Limb (tissue), 2 donors: Measurements from ENCODE around the gene MSRB2.

ENCODE experiments used
- DNase-seq, 2 donors: peaks; one replicate each; pipeline ENCODE4 v3.0.0-alpha.2; 2016; ENCODE audit errors: extremely low spot score in 2 of 2

MSRB2 gene

DNA sequence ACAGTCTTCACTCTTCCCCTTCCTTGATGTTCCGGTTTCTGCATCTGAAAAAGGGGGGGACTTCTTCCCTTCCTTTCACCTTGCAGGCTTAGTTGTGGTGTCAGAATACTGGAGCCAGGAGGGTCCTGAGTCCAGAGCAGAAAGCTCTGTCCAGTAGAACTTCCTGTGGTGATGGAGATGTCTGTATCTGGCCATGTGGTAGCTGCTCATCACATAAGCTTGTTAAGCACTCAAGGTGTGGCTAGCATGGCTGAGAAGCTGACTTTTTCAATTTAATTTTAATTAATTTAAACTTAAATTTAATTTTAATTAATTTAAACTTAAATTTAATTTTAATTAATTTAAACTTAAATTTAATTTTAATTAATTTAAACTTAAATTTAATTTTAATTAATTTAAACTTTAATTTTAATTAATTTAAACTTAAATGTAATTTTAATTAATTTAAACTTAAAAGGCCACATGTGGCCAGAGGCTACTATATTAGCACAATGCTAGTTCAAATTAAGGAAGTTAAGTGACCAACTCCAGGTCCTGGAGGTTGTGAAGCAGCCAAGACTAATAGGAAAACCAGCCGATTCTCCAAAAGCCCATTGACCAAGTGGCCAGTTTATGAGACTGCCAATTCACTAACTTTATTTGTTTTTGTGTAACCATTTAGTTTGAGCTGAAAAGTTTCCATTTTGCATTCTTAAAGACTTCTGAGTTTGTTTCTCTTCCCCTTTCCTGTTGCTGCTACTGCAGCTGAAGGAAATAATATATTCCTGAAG is 16.3 kb downstream of the MSRB2 start:
- DNase-seq = no peak

DNA sequence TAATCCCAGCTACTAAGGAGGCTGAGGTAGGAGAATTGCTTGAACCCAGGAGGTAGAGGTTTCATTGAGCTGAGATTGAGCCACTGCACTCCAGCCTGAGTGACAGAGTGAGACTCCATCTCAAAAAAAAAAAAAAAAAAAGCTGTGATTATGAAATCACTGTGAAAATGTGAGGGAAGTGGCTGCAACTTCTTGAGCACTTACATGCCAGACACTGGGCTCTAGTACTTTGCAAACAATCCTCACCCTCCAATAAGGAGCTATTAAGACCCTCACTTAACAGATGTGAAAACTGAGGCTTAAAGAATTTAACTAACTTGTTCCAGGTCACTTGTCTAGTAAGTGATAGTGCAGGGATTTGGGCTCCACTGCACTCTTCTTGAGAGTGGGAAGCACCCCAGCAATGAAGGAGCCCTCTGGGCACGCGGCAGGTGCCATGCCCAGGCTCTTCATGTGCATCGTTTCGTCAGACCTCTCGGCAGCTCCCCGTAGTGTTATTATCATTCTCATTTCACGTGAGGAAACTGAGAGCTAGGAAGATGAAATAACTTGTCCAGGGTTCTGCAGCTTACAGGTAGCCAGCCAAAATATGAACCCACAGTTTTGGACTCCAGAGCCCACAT is 19.0 kb downstream of the MSRB2 start:
- no peak for DNase-seq

DNA sequence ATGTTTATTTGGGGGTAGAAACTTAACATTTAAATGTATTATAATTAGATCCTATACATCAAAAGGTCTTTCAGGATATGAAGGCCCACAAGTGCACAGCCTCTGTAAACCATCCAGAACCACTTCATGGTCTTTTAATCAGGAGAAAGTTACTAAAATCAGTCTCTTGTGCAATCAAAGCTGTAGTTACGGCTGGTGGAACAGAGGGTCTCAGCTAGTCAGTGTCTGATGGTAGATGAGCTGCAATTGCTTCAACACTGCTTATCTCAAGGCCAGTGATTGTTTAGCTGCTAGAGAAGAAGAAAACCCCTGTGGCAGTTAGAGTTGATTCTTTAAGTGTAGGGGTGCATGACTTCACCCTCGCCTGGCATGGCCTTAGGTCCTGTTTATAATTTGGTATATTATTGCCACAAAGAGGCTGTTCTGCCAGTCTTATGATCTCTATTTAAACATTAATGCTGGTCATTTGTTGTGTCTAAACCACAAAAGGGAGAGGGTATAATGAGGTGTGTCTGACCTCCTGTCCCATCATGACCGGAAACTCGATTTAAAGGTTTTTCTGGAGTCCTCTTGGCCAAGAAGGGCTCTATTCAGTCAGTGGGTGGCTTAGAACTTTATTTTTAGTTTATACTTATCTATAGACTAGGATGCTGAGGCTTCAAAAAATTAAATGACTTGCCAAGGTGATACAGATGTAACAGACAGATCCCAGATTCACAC is 21.3 kb downstream of the MSRB2 start:
- no peak for DNase-seq

DNA sequence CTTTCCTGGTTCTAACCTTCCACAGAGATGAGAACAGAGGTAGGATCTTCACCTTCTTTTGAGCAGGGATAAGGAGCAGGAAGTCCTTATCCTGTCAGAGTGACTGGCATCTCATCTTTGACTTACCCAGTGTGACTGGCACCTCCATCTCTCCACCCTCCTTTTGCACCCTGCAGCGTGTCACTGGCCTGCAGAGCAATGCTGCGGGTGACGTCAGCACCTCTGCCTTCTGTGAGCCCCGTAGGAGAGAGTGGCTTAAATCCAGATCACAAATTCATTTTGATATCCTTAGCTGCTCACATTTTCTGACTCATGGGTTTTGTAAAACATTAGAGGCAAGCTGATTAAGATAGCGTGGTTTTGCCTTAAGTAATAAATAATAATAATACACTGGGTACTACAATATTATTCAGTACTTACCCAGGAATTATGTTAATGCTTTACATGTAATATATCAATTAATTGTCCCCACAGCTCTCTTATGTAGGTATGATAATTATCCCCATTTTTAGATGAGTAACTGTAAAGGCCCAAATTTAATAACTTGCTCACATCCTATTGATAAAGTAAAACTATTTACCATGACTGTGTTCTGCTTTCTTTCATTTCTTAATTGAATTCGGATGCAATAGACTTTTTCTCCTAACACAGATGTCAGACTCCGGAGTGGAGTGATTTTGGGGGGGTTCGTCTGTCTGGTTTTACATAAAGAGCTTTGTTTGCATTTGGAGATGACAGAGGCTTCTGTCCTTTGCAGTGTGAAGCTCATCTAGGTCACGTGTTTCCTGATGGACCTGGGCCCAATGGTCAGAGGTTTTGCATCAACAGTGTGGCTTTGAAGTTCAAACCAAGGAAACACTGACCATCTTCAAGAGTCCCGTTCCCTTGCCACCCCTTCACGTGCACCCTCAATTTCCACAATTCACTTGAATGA is 24.9 kb downstream of the MSRB2 start:
- DNase-seq = no peak

DNA sequence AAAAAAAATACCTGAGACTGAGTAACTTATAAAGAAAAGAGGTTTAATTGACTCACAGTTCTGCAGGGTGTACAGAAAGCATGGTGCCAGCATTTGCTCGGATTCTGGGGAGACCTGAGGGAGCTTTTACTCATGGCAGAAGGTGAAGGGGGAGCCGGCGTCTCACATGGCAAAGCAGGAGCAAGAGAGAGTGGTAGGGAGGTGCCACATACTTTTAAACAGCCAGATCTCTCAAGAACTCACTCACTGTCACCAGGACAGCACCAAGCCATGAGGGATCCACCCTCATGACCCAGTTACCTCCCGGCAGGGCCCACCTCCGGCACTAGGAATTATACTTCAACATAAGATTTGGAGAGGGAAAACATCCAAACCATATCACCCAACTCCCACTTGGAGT is 25.8 kb downstream of the MSRB2 start:
- no peak for DNase-seq

DNA sequence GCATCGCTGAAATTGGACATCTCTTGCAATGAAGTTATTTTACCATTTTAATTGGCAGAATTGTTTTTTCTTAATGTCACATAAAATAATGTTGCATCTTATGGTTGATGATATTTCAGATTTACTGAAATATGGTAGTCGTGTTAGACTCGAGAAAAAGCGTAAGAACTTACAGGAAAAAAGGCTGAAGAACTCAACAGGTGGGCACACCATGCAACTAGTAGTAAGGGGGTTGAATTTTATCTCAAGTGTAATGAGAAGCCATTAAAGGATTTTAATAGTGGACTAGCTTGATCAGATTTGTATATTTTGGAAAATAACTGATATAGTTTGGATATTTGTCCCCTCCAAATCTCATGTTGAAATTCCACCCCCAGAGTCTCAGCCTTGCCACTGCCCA is 41.1 kb downstream of the MSRB2 start:
- DNase-seq = no peak

DNA sequence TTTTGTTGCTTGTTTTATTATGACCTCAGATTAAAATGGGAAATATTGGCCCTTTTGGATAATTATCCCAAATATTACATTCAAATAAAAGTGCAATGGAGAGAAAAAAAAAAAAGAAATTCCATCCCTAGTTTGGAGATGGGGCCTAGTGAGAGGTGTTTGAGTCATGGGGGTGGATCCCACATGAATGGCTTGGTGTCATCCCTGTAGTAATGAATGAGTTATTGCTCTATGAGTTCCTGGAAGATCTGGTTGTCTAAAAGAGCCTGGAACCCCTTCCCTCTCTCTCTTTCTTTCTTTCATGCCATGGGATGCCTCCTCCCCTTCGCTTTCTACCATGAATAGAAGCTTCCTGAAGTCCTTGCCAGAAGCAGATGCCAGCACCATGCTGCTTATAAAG is 44.3 kb downstream of the MSRB2 start:
- no peak for DNase-seq

DNA sequence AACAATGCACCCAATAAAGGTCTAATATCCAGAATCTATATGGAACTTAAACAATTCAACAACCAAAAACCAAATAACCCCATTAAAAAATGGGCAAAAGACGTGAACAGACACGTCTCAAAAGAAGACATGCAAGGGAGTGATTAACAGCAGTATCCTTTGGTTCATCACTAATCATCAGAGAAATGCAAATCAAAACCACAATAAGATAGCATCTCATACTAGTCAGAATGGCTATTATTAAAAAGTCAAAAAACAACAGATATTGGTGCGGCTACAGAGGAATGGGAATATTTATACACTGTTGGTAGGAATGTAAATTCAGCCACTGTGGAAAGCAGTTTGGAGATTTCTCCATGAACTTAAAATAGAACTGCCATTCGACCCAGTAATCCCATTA is 46.6 kb downstream of the MSRB2 start:
- DNase-seq = no peak

DNA sequence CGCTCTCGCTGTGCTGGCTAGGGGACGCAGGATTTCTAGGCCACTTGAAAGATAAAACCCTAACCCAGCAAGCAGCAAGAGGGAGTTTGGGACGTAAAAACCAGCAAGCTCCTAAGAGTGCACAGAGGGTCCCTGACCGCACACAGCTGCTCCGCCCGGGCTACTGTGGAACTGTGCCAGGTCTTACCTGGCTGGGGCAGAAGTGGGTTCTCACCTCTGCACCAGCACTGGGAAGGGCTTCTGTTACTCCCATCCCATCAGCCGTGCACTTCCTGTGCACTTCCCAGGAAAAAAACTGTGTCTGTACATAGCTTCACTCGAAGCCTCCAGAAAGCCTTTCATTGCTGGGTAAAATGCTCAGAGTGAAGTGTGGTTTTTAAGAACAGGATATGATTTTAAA is 50.9 kb downstream of the MSRB2 start:
- no peak for DNase-seq

DNA sequence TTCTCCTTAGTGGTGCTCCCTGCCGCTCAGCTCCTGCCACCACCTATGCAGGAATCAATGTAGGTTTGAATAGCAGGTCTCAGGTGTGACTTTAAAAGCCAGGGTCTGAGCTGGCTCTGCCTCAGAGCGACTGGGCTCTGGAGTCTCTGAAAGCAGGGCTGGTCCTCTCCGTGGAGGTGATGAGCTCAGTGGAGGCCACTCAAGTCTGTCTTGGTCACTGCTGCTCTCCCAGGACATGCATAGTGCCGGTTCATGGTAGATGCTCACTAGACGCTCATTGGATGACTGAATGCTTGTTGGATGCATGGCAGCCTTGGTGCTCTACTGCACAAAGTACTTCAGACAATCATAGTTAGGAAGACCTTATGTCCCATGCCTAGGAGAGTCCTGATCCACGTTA is 51.7 kb downstream of the MSRB2 start:
- no peak for DNase-seq

DNA sequence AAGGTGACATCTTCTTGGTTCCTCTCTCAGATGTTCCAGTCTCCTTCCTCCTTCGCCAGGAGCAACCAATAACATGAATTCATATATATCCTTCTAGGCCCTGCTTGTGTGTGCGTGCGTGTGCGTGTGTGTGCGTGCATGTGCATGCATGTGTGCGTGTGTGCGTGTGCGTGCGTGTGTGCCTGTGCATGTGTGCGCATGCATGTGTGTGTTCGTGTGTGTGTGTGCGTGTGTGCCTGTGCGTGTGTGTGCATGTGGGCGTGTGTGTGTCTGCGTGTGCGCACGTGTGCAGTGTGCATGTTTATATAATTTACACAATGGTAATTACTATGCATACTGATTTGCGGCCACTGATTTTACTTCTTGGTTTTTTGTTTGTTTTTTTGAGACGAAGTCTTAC is 52.8 kb downstream of the MSRB2 start:
- no peak for DNase-seq

DNA sequence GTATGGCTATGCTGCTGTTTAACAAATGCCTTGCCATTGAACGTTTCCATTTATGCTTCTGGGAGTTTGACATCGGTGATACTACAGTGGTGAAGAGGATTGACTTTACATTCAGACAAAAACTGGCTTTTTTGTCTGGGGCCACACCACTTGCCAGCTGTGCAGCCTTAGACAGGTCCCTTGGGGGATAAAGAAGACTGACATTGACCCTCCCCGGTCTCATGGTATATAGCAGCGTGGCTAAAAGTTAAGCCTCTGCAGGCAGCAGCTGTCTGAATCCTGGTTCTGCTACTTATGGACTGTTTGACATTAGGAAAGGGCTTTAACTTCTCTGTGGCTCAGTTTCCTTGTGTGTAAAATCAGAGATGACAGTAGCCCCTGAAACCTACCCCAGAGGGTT is 54.7 kb downstream of the MSRB2 start:
- peak in 1 of 2 donors; percentile 34 for DNase-seq

DNA sequence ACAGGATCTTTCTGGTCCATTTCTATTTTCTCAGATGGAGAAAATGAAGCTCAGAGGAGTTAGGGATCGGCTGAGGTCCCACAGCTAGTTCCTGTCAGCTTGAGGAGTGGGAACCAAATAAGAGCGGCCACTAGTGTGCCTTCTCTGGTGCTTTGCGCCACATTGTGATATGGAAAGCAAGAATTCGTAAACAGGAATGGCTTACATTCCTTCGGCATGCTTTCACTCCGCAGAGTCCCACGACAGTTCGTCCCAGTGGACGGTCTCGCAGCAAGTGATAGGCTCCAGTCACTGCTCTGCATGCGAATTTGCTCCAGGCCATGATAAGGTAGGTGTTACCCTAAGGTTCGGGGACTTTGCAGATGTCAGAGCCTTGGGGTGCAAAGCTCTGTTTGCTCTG is 55.2 kb downstream of the MSRB2 start:
- DNase-seq = no peak

DNA sequence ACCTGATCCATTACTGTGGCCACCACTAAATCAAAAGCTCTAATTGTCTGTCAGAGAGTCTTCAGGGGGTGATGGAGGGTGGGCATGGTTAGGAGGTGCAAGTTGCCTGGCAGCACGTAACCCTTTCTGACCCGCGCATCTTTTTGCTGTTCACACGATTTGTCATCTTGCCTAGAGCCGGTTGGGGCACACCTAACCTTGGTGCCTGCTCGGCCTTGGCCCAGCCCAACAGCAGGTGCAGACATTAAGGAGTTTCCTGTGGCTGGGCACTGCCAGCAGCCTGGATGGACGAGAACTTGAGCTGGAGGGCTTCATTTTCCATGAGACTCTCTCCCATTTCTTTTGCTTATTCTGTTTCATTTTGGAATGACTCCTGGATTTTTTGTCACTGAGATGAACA is 55.7 kb downstream of the MSRB2 start:
- no peak for DNase-seq

DNA sequence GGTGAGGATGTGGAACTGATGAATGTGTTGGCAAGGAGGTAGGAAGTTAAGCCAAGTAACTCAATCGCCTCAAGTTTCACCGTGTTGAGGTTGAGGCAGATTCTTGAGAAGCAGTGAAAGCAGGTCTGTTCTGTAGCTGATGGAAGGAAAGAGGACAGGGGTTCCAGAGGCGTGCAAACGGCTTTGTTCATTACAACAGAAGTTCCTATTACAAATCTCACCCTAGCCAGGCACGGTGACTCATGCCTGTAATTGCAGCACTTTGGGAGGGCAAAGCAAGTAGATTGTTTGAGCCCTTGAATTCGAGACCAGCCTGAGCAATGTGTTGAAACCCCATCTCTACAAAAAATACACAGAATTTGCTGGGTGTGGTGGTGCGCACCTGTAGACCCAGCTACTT is 59.8 kb downstream of the MSRB2 start:
- no peak for DNase-seq

DNA sequence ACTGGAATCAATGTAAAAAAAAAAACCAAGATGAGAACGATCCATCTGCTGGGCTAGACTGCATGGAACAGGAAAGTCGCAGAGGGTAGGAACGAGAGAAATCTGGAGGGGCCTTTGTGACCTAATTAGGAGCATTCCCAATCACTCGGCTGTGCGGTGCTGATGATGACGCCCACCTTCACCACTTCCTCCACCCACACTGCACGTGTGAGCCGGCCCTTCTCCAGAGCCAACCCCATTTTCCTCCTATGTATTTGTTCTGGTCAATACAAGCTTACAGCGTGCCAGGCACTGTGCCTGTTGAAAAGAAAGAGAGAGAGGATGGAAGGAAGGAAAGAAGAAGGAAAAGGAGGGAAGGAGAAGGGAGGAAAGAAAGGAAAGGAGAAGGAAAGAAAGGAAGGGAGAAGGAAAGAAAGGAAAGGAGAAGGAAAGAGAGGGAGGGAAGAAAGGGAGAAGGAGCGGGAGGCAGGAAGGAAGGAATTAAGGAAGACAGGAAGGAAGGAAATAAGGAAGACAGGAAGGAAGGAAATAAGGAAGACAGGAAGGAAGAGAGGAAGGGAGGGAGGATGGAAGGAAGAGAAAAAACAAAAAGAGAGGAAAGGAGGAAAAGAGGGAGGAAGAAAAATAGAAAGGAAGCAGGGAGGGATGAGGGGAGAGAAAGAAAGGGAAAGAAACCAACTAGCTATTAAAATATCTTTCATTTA is 61.2 kb downstream of the MSRB2 start:
- DNase-seq = no peak

DNA sequence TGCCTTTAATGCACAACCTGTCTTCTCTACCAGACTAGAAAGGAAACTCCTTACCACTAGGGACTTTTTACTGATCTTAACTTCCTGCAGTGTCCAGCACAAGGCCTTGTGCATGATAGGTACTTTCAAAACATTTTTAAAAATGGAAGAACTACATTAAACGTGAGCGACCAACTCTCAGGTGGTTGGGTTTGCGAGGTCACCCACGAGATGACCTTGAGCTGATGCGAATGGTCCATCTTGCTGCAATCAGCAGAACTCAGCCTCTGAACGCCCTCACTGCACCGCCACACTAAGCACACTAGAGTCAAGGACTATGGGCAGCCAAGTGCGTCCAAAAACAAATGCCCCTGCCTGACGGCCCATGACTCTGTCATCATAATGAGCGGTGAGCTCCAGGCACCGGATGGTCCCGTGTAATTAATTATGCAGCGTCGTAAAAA is 61.9 kb downstream of the MSRB2 start:
- no peak for DNase-seq

DNA sequence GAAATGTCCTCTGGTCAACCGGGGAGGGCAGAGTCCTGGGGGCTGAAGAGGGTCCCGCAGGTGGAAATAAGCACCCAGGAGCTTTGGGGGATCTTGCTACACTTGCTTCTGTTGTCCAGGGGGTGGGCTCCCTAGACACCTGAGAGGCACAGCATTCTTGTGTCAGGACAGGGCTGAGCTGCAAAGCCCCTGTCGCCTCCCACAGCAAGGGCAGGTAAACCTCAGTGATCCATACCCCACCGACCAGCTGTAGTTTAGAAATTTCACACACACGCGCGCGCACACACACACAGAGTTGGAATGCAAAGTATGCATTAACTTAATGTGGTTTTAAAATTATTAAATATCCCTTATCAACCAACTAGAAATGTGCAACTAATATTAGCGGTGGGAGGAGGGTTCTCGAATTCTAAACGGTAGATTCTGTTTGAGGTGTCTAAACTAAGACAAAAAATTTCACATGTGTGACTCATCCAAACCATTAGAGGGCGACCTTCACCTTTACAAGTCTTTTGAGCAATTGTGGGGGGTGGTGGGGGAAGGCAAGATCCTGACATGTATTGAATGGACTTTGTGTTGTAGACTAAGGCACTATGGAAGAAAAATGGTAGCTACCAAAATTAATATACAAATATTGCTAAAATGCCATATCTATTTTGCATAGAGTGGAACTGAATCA is 62.5 kb downstream of the MSRB2 start:
- peak in 1 of 2 donors; percentile 30 for DNase-seq

DNA sequence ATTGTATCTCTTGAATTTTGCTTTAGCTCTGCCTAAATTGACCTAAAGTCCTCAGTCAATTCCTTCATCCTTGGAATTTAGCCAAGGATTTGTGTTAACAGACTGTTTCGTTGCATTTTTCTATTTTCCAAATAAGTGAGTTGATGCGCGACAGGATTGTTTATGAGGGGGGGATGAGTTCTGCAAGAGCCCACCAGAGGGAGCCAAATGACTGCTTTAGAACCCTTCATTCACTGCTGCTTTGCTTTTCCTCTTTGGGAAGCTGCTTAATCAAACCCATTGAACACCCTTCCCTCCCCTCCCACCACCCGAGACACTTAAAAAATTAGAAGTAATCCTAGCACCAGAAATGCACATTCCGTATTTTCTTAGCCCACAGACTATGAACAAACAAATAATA is 63.0 kb downstream of the MSRB2 start:
- DNase-seq = peak; percentile 66 to 68

DNA sequence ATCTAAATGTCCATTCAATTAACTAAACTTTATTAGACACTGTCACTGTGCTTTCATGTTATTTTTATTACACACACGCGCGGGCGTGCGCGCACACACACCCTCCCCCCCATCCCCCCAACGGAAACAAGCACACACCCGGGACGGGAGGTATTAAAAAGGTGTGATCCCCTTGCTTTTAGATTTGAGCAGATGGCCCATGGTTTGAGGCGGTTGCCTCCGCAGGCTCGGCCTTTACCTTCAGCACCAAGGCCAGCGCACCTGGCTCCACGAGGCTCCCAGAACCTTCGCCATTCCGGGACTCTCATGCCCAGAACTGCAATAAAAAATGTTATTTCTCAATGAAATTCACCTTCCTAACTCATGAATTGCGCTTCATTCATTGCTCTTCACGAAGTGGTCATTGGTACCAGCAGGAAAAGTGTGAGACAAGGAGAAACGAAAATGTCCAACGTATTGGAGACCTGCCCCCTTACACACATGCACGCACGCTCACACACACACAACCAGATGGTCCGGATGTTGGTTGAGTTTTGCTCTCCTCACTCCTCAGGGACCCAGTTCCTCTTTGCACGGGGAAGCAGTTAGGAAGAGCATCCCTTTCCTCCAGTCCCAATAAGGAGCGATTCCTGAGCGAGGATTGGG is 76.0 kb downstream of the MSRB2 start:
- DNase-seq = peak; percentile 32 to 74
